Measurements from ENCODE around the gene TSEN34.

DNA sequence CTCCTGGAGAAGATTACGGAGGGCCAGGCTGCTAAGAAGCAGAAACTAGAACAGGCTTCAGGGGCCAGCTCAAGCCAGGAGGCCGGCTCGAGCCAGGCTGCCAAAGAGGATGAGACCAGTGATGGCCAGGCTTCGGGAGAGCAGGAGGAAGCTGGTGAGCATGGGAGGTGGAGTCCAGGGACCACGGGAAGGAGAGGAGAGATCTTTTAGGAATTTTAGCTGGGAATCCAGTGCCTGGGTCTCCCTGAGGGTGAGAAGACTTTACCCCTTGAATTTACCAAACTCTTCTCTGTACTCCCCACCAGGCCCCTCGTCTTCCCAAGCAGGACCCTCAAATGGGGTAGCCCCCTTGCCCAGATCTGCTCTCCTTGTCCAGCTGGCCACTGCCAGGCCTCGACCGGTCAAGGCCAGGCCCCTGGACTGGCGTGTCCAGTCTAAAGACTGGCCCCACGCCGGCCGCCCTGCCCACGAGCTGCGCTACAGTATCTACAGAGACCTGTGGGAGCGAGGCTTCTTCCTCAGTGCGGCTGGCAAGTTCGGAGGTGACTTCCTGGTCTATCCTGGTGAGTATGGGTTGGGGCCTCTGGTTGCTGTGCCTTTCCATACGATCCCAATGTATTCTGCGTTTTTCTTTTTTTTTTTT, 824 bp downstream of the TSEN34 start:
- TF ChIP-seq, protein P1, sequence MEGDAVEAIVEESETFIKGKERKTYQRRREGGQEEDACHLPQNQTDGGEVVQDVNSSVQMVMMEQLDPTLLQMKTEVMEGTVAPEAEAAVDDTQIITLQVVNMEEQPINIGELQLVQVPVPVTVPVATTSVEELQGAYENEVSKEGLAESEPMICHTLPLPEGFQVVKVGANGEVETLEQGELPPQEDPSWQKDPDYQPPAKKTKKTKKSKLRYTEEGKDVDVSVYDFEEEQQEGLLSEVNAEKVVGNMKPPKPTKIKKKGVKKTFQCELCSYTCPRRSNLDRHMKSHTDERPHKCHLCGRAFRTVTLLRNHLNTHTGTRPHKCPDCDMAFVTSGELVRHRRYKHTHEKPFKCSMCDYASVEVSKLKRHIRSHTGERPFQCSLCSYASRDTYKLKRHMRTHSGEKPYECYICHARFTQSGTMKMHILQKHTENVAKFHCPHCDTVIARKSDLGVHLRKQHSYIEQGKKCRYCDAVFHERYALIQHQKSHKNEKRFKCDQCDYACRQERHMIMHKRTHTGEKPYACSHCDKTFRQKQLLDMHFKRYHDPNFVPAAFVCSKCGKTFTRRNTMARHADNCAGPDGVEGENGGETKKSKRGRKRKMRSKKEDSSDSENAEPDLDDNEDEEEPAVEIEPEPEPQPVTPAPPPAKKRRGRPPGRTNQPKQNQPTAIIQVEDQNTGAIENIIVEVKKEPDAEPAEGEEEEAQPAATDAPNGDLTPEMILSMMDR (IDR thresholded peaks at IDR 0.05) = no peak
- TF ChIP-seq EZH2phosphoT487 (IDR thresholded peaks at IDR 0.05; ENCODE audit: borderline replicate concordance, low read depth) = no peak
- TF ChIP-seq, protein P2, sequence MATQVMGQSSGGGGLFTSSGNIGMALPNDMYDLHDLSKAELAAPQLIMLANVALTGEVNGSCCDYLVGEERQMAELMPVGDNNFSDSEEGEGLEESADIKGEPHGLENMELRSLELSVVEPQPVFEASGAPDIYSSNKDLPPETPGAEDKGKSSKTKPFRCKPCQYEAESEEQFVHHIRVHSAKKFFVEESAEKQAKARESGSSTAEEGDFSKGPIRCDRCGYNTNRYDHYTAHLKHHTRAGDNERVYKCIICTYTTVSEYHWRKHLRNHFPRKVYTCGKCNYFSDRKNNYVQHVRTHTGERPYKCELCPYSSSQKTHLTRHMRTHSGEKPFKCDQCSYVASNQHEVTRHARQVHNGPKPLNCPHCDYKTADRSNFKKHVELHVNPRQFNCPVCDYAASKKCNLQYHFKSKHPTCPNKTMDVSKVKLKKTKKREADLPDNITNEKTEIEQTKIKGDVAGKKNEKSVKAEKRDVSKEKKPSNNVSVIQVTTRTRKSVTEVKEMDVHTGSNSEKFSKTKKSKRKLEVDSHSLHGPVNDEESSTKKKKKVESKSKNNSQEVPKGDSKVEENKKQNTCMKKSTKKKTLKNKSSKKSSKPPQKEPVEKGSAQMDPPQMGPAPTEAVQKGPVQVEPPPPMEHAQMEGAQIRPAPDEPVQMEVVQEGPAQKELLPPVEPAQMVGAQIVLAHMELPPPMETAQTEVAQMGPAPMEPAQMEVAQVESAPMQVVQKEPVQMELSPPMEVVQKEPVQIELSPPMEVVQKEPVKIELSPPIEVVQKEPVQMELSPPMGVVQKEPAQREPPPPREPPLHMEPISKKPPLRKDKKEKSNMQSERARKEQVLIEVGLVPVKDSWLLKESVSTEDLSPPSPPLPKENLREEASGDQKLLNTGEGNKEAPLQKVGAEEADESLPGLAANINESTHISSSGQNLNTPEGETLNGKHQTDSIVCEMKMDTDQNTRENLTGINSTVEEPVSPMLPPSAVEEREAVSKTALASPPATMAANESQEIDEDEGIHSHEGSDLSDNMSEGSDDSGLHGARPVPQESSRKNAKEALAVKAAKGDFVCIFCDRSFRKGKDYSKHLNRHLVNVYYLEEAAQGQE (IDR thresholded peaks at IDR 0.05; ENCODE audit: low read depth, low read length) = no peak
